Measurements from ENCODE around the gene S100P. TPM values are rescaled to one million over a fixed set of nuclear protein-coding genes. Genes with fewer than 3 reads are reported as not detected.
"Not testable (repeated sequence)": the region's sequence is repeated elsewhere in the genome, so short reads cannot be mapped to it uniquely, and the experiment has no call there.

Gene S100P
- total and polyA plus RNA-seq, 3 experiments from 2014 or later, result 1.0 to 1.7 (median 1.2) TPM

DNA sequence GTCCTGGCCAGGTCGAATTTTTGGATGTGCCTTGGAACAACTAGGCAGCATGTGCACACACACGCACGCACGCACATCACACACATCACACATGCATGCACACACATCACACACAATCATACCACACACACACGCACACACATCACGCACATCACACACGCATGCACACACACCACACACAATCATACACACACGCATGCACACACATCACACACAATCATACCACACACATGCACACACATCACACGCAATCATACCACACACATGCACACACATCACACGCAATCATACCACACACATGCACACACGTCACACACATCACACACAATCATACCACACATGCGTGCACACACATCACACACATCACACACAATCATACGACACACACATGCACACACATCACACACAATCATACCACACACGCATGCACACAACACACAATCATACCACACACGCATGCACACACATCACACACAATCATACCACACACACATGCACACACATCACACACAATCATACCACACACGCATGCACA, 31.8 kb downstream of the S100P start:
- DNase-seq; H3K27me3 Mint-ChIP-seq; POLR2A ChIA-PET; H3K4me3 ChIP-seq (ENCODE audit: low read length); H3K9me3 Mint-ChIP-seq; H3K27ac Mint-ChIP-seq; H3K4me3 Mint-ChIP-seq; H3K4me1 ChIP-seq (ENCODE audit: insufficient read depth, low read length); H3K27me3 ChIP-seq (ENCODE audit: insufficient read depth, low read length, poor library complexity, severe bottlenecking); H3K9me3 ChIP-seq (ENCODE audit: low read length); H3K36me3 ChIP-seq (ENCODE audit: insufficient read depth, low read length); H3K36me3 Mint-ChIP-seq; H3K27ac ChIP-seq (ENCODE audit: low read depth, low read length): not testable (repeated sequence)
- CTCF ChIA-PET, result interaction anchor here (3.2 kb wide), 1 partner anchor 148 kb away, joined by 13 read pairs; no protein-coding TSS in a partner anchor
- peaks cover 0 to 11% (median 3%) of the 10 kb centered on the region in 3 donors for H3K4me1 Mint-ChIP-seq

DNA sequence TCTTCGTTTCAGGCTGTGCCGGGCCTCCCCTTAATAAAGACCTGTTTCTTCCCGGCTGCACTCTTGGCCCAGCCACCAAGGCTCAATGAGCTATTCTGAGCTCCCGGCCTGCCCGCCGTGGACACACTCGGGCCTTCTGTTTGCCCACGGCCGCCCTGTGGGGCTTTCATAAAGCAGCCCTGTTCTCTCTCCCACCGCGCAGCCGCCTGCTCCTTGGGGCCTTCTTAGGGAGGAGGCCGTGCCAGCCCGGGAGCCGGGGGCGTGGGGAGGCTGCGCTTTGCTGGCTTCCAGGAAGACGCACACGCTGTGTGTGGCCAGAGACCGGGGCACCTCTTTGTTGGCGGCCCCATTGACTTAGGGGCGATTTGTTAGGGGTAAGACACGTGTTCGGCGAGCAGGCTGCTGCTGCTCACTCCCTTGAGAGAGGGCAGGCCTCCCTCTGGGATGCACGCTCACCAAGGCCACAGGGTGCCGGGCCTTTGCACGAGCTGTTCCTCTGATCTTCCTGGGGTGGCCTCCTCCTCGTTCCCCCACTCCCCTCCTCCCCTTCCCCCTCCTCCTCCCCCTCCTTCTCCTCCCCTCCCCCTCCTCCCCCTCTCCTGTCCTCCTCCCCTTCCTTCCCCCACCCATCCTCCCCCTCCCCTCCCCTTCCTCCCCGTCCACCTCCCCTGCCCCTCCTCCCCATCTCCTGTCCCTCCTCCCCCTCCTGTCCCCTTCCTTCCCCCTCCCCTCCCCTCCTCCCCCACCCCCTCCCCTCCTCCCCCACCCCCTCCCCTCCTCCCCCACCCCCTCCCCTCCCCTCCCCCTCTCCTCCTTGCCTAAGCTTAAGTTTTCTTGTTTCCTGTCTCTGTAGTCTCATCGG, 33.6 kb downstream of the S100P start:
- no peak for DNase-seq
- no peaks in the 10 kb centered on the region for H3K27me3 Mint-ChIP-seq
- peaks cover 5% of the 10 kb centered on the region for H3K4me1 ChIP-seq (ENCODE audit: insufficient read depth, low read length)
- CTCF ChIA-PET, result interaction anchor here (0.9 to 1.2 kb wide), 4 partner anchors 9 to 343 kb away, joined by 3 to 5 read pairs (median 3); no protein-coding TSS in a partner anchor
- H3K4me3 Mint-ChIP-seq, result no peak overlapping the region
- H3K36me3 ChIP-seq (ENCODE audit: insufficient read depth, low read length), result no peaks in the 10 kb centered on the region
- no peaks in the 10 kb centered on the region for H3K36me3 Mint-ChIP-seq
- H3K4me3 ChIP-seq (ENCODE audit: low read length), result no peak overlapping the region
- peaks cover 0 to 6% (median 2%) of the 10 kb centered on the region in 3 donors for H3K4me1 Mint-ChIP-seq
- no peak overlapping the region for H3K27ac ChIP-seq (ENCODE audit: low read depth, low read length)
- no peaks in the 10 kb centered on the region for H3K27me3 ChIP-seq (ENCODE audit: insufficient read depth, low read length, poor library complexity, severe bottlenecking)
- POLR2A ChIA-PET, result interaction anchor here (0.8 kb wide), 1 partner anchor 158 kb away, joined by 7 read pairs; no protein-coding TSS in a partner anchor
- no peaks in the 10 kb centered on the region for H3K9me3 Mint-ChIP-seq
- H3K27ac Mint-ChIP-seq, result peak overlapping the region in 1 of 8 donors; percentile 68
- H3K9me3 ChIP-seq (ENCODE audit: low read length), result no peaks in the 10 kb centered on the region

DNA sequence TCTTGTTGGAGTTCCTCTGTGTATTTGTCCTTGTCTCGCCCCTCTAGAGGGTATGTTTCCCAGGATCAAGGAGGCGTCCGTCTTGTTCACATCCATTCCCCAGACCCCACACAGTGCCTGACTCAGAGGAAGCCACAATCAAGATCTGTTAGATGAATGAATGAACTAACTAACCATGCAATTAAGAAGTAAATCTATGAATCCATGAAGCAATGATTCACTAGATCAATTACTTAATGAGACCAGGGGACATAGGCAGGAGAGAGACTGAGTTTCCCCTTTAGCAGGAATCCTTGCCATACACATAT, 34.2 kb downstream of the S100P start:
- ChIA-PET CTCF (interaction anchor here (0.7 kb wide), 1 partner anchor 7 kb away, joined by 4 read pairs; no protein-coding TSS in a partner anchor), POLR2A (no interaction called here)
- H3K36me3 Mint-ChIP-seq, result no peaks in the 10 kb centered on the region
- no peak overlapping the region for H3K4me3 Mint-ChIP-seq
- H3K4me1 Mint-ChIP-seq, result peaks cover 0 to 6% (median 2%) of the 10 kb centered on the region in 3 donors
- peak overlapping the region in 1 of 8 donors; percentile 68 for H3K27ac Mint-ChIP-seq
- H3K9me3 ChIP-seq (ENCODE audit: low read length), result no peaks in the 10 kb centered on the region
- H3K4me1 ChIP-seq (ENCODE audit: insufficient read depth, low read length), result peaks cover 5% of the 10 kb centered on the region
- H3K27me3 Mint-ChIP-seq, result no peaks in the 10 kb centered on the region
- no peaks in the 10 kb centered on the region for H3K9me3 Mint-ChIP-seq
- H3K27ac ChIP-seq (ENCODE audit: low read depth, low read length), result no peak overlapping the region
- DNase-seq, result no peak
- no peaks in the 10 kb centered on the region for H3K27me3 ChIP-seq (ENCODE audit: insufficient read depth, low read length, poor library complexity, severe bottlenecking)
- H3K36me3 ChIP-seq (ENCODE audit: insufficient read depth, low read length), result no peaks in the 10 kb centered on the region
- H3K4me3 ChIP-seq (ENCODE audit: low read length), result no peak overlapping the region

DNA sequence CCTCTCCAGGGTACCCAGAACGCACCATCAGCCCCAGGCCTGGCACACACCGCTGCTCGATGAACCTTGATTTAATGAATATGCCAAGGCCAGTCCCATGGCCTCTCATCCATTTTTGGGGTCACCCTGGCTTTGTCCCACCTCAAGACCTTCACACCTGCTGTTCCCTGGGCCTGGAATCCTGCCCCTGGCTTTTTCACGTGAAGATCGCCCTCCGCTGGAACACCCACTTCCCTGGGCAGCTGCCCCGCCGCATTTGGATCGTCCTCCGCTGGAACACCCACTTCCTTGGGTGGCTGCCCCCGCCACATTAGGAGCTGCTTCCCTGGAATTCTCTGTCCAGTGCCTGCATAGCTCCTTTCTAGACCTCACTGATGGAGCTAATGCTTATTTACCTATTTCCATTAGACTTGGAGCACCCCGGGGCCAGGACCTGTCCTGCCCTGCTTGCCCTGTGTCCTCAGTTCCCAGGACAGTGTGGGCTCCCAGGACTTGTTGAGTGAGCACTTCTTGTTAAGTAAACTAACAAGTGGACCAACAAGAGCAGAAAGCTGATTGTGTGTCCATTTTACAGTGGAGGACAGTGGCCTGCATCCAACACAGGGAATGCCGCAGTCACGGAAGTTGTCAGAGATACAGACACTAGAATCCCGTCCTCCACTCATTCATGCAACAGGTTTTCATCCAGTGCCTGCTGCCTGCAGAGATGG, 34.8 kb downstream of the S100P start:
- Mint-ChIP-seq H3K27ac (peak overlapping the region in 1 of 8 donors; percentile 91), H3K4me1 (peaks cover 0 to 6% (median 2%) of the 10 kb centered on the region in 3 donors), H3K4me3 (peak overlapping the region in 1 of 7 donors; percentile 18), H3K27me3 (no peaks in the 10 kb centered on the region), H3K36me3 (no peaks in the 10 kb centered on the region), H3K9me3 (no peaks in the 10 kb centered on the region)
- Histone ChIP-seq H3K9me3 (ENCODE audit: low read length) (no peaks in the 10 kb centered on the region), H3K27me3 (ENCODE audit: insufficient read depth, low read length, poor library complexity, severe bottlenecking) (no peaks in the 10 kb centered on the region), H3K36me3 (ENCODE audit: insufficient read depth, low read length) (no peaks in the 10 kb centered on the region), H3K4me1 (ENCODE audit: insufficient read depth, low read length) (peaks cover 5% of the 10 kb centered on the region), H3K4me3 (ENCODE audit: low read length) (no peak overlapping the region), H3K27ac (ENCODE audit: low read depth, low read length) (no peak overlapping the region)
- no peak for DNase-seq
- CTCF ChIA-PET, result interaction anchor here (0.7 kb wide), 1 partner anchor 8 kb away, joined by 4 read pairs; no protein-coding TSS in a partner anchor
- POLR2A ChIA-PET, result no interaction called here

DNA sequence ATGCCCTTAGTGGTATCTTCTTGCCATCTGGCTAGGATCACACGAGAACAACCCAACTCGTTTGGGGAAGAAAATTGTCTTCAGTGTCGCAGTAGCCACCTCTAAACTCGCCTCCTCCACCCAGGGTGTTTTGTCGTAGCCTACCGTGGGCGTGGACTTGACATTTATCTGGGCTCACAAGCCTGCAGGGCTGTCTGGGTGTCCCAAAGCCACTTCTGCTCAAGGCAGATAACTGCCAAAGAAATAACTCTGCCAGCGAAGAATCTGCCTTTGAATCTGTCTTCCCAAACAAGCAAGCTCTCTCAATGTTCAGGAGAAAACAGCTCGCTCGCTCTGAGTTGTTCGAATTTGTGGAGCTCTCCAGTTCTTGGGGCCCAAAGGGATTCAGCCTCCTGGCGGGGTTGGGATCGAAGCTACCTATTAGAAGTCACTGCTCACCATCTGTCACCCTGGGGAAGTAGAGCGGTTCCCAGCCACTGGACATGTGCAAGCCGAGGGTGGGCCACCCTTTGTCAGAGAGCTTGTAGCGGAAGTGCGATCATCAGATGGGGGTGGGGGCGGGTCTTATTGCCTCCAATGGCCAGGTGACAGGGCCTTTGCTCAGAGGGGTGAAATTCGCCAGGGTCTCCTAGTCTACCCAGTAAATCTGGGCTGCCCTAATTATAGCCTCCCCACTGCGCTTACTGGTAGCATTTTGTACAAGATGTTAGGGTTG, 37.1 kb downstream of the S100P start:
- peaks cover 0 to 5% of the 10 kb centered on the region in 2 donors for H3K27me3 Mint-ChIP-seq
- no peak overlapping the region for H3K4me3 Mint-ChIP-seq
- no peaks in the 10 kb centered on the region for H3K27me3 ChIP-seq (ENCODE audit: insufficient read depth, low read length, poor library complexity, severe bottlenecking)
- H3K9me3 ChIP-seq (ENCODE audit: low read length), result no peaks in the 10 kb centered on the region
- no peaks in the 10 kb centered on the region for H3K36me3 ChIP-seq (ENCODE audit: insufficient read depth, low read length)
- no peaks in the 10 kb centered on the region for H3K36me3 Mint-ChIP-seq
- no peak overlapping the region for H3K27ac Mint-ChIP-seq
- no peaks in the 10 kb centered on the region for H3K9me3 Mint-ChIP-seq
- H3K4me3 ChIP-seq (ENCODE audit: low read length), result no peak overlapping the region
- peaks cover 0 to 6% (median 2%) of the 10 kb centered on the region in 3 donors for H3K4me1 Mint-ChIP-seq
- DNase-seq, result no peak
- H3K27ac ChIP-seq (ENCODE audit: low read depth, low read length), result peak overlapping the region; percentile 83
- peaks cover 5% of the 10 kb centered on the region for H3K4me1 ChIP-seq (ENCODE audit: insufficient read depth, low read length)
- ChIA-PET CTCF (interaction anchor here (0.6 to 1.0 kb wide), 3 partner anchors 11 to 40 kb away, joined by 3 to 5 read pairs (median 4); no protein-coding TSS in a partner anchor), POLR2A (interaction anchor here (0.7 kb wide), 2 partner anchors 19 to 161 kb away, joined by 4 to 5 read pairs; no protein-coding TSS in a partner anchor)

DNA sequence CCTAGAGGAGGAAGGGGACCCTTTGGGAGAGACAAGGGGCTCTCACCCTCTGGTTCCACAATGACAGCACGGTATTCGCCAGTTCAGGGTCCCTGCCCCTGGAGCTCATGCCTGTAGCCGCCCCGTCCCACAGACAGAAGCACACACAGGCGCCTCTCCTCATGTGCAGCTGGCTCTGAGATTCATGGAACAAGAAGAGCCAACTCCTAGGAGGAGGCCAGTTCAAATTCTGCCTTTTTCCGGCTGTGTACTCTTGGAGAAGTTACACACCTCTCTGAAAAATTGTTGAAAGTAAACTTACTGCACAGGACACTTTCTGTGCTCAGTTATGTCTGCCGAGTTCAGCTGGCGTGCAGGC, 37.6 kb downstream of the S100P start:
- no peak overlapping the region for H3K27ac Mint-ChIP-seq
- peaks cover 0 to 5% of the 10 kb centered on the region in 2 donors for H3K27me3 Mint-ChIP-seq
- no peaks in the 10 kb centered on the region for H3K9me3 ChIP-seq (ENCODE audit: low read length)
- CTCF ChIA-PET, result interaction anchor here (0.6 to 1.0 kb wide), 2 partner anchors 11 to 12 kb away, joined by 3 to 5 read pairs; no protein-coding TSS in a partner anchor
- peak overlapping the region; percentile 83 for H3K27ac ChIP-seq (ENCODE audit: low read depth, low read length)
- H3K9me3 Mint-ChIP-seq, result no peaks in the 10 kb centered on the region
- H3K4me1 Mint-ChIP-seq, result peaks cover 0 to 6% (median 2%) of the 10 kb centered on the region in 3 donors
- H3K36me3 ChIP-seq (ENCODE audit: insufficient read depth, low read length), result no peaks in the 10 kb centered on the region
- H3K36me3 Mint-ChIP-seq, result no peaks in the 10 kb centered on the region
- H3K4me1 ChIP-seq (ENCODE audit: insufficient read depth, low read length), result peaks cover 5% of the 10 kb centered on the region
- no peak overlapping the region for H3K4me3 Mint-ChIP-seq
- POLR2A ChIA-PET, result no interaction called here
- no peak for DNase-seq
- H3K27me3 ChIP-seq (ENCODE audit: insufficient read depth, low read length, poor library complexity, severe bottlenecking), result no peaks in the 10 kb centered on the region
- H3K4me3 ChIP-seq (ENCODE audit: low read length), result no peak overlapping the region

DNA sequence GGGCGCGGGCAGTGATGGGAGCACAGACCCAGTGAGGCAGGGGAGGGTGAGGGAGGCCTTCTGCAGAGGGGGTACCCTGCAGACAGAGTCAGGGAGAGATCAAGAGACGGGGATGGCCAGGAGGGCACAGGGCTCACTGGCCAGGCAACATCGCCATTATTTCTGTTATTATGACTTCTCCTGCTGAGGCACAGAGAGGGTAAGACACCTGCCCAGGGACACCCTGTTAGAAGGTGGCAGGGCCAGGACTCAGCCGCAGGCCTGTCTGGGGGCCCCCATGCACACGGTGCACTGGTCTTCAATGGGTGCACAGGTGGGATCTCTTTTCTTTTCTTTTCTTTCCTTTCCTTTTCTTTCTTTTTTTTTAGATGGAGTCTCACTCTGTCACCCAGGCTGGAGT, 38.1 kb downstream of the S100P start:
- no peaks in the 10 kb centered on the region for H3K36me3 Mint-ChIP-seq
- no peak overlapping the region for H3K4me3 Mint-ChIP-seq
- H3K4me3 ChIP-seq (ENCODE audit: low read length), result no peak overlapping the region
- no peaks in the 10 kb centered on the region for H3K27me3 ChIP-seq (ENCODE audit: insufficient read depth, low read length, poor library complexity, severe bottlenecking)
- ChIA-PET CTCF (no interaction called here), POLR2A (no interaction called here)
- no peak for DNase-seq
- peaks cover 0 to 6% (median 2%) of the 10 kb centered on the region in 3 donors for H3K4me1 Mint-ChIP-seq
- H3K9me3 ChIP-seq (ENCODE audit: low read length), result no peaks in the 10 kb centered on the region
- peaks cover 5% of the 10 kb centered on the region for H3K4me1 ChIP-seq (ENCODE audit: insufficient read depth, low read length)
- no peaks in the 10 kb centered on the region for H3K9me3 Mint-ChIP-seq
- no peak overlapping the region for H3K27ac Mint-ChIP-seq
- no peaks in the 10 kb centered on the region for H3K36me3 ChIP-seq (ENCODE audit: insufficient read depth, low read length)
- H3K27ac ChIP-seq (ENCODE audit: low read depth, low read length), result peak overlapping the region; percentile 83
- H3K27me3 Mint-ChIP-seq, result peaks cover 0 to 8% of the 10 kb centered on the region in 2 donors
